GM12873 (cell line): Measurements from ENCODE around the gene BAZ2A.

Source experiments
- CTCF ChIP-seq: IDR thresholded peaks from 2 replicates; pipeline ENCODE4 v1.5.1; 2012; ENCODE audit warnings: low read depth, mild to moderate bottlenecking, moderate library complexity, low read length, control low read depth; ENCODE audit not compliant: insufficient read depth; ENCODE audit errors: missing control alignments

BAZ2A gene

GRCh38 chr12:56634242-56634836 is 4.2 kb upstream of the BAZ2A start:
- TF ChIP-seq CTCF = no peak

- TF ChIP-seq CTCF = no peak
Observed at GRCh38 chr12:56633468-56634241, 3.5 kb upstream of the BAZ2A start.

- no peak for TF ChIP-seq CTCF
Observed at GRCh38 chr12:56632701-56633467, 2.8 kb upstream of the BAZ2A start.

- no peak for TF ChIP-seq CTCF
Observed at GRCh38 chr12:56631790-56632700, 1.9 kb upstream of the BAZ2A start.

- TF ChIP-seq CTCF = no peak
Observed at GRCh38 chr12:56629459-56630179, 507 bp downstream of the BAZ2A start.

GRCh38 chr12:56628671-56629458 is 1.3 kb downstream of the BAZ2A start:
- TF ChIP-seq CTCF = no peak
